GM08714 (cell line): ENCODE data around the gene RNF187.
"Not testable (repeated sequence)": the region's sequence is repeated elsewhere in the genome, so short reads cannot be mapped to it uniquely, and the experiment has no call there.

Experiments
- H3K4me3 ChIP-seq: fragments of 200-500 bp; sonication (Bioruptor generic); 2 replicates; pipeline ENCODE4 v1.5.1; 2014; ENCODE audit warnings: mild to moderate bottlenecking, low read length, inconsistent platforms
- ZNF274 ChIP-seq: IDR thresholded peaks from 2 replicates; pipeline ENCODE4 v1.6.1; 2012; ENCODE audit warnings: mild to moderate bottlenecking, low read depth, low read length

Gene RNF187

DNA sequence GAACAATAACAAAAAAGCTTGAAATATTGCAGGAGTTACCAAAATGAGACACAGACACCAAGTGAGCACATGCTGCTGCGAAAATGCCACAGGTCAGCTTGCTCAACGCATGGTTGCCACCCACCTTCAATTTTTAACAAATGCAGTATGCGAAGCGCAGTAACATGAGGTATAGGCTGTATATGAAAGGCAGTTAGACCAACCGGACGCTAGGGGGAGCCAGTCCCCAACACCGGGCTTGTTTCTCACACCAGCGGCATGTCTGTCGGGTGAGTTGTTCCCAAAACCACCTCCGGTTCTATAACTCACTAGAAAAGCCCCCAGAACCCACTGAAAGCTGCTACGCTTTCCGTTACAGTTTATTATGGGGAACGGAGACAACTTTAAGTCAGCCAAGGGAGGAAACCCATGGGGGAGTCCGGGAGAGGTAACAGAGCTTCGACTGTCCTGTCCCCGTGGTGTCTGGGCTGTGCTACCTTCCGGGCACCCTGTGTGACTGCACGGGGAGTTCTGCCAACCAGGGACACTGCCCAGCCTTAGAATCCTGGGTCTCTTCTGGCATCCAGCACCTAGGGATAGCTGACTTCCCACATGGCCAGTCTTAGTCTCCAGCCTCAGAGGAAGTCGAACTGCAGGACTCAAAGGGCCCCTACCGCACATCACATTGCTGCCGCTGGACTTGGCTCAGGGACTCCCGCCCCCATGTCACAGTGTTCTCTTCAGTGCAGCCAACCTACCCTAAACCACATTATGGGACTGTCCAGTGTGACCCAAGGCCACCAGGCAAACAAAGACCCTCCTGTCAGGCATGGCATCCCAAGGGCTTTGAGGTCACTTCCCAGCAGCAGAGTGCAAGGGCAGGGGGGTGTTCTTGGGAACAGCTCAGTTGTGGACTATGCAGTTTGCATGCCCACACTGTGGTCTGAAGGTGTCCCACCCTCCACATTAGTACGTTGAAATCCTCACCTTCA lies 14.0 kb downstream of the RNF187 start:
- no peak for TF ChIP-seq ZNF274
- H3K4me3 ChIP-seq, result no peak overlapping the region; the same call in 1 of the 2 replicates

DNA sequence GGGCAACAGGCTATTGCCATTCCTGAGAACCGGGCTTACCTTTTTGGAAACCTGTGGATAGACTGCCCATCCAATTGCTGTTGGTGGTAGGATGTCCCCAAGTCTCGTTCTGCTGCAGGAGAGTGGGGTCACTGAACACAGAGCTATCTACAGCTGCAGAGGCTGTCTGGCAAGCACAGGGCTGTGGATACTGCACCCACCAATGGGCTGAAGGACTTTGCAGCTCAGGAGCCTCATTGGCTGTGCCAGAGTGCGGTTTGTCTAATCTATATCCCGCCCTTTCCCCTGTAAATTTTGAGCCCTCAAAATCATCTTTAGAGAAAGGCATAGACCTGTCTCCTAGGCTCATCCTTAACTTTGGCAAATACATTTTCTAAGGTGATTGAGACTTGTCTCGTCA lies 15.3 kb downstream of the RNF187 start:
- H3K4me3 ChIP-seq, result no peak overlapping the region
- no peak for TF ChIP-seq ZNF274

DNA sequence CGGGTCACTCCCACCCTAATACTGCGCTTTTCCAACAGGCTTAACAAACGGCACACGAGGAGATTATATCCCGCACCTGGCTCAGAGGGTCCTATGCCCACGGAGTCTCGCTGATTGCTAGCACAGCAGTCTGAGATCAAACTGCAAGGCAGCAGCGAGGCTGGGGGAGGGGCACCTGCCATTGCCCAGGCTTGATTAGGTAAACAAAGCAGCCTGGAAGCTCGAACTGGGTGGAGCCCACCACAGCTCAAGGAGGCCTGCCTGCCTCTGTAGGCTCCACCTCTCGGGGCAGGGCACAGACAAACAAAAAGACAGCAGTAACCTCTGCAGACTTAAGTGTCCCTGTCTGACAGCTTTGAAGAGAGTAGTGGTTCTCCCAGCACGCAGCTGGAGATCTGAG lies 18.8 kb downstream of the RNF187 start:
- not testable (repeated sequence) for H3K4me3 ChIP-seq

DNA sequence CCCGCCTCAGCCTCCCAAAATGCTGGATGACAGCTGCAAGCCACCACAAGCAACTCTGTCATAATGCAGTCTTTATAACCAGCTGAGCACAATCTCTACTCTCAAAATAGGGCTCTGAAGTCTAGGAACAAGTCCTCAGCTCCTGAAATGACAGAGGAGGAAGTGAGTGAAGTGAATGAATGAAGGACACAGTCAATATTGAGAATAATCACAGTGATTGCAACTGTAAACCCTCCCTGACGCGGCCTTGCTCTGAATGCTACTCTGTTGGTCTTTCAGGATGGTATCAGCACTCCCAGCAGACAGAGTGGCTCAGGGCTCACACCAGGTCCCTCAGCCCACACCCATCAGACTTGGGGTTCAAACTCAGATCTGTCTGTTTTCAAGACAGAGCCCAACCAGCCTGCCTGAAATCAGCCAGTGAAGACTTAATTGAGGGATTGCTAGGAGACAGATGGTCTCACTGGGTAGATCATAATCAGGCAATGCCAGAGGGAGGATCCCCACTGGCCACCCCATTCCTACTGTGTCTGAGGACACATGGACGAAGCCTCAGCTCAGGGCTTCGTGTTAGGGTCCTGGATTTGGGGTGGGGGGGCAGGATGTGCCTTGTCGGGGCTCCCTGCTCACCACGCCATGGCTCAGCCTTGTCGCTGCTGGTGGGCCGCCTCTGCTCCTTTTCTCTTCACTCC lies 20.9 kb downstream of the RNF187 start:
- TF ChIP-seq ZNF274, result no peak
- H3K4me3 ChIP-seq, result no peak overlapping the region

DNA sequence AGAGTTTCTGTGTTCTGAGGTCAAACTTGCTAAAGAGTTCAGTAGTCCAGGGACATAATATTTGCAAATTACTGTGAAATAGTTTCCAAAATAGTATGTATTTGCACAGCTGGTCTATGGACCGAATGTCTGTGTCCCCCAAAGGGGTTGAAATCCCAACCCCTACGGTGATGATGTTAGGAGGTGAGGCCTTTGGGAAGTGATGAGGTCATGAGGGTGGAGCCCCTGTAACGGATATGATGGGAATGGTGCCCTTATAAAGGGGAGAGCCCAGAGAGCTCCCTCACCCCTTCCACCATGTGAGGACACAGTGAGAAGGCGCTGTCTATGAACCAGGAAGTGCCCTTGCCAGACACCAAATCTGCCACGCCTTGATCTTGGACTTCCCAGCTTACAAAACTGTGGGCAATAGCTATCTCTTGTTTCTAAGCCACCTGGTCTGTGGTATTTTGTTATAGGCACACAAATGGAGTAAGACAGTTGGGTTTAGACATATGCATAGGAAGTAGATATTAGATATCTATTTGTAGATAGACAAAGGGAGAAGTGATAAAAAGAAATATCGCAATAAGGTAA lies 21.7 kb downstream of the RNF187 start:
- no peak overlapping the region for H3K4me3 ChIP-seq
- no peak for TF ChIP-seq ZNF274

DNA sequence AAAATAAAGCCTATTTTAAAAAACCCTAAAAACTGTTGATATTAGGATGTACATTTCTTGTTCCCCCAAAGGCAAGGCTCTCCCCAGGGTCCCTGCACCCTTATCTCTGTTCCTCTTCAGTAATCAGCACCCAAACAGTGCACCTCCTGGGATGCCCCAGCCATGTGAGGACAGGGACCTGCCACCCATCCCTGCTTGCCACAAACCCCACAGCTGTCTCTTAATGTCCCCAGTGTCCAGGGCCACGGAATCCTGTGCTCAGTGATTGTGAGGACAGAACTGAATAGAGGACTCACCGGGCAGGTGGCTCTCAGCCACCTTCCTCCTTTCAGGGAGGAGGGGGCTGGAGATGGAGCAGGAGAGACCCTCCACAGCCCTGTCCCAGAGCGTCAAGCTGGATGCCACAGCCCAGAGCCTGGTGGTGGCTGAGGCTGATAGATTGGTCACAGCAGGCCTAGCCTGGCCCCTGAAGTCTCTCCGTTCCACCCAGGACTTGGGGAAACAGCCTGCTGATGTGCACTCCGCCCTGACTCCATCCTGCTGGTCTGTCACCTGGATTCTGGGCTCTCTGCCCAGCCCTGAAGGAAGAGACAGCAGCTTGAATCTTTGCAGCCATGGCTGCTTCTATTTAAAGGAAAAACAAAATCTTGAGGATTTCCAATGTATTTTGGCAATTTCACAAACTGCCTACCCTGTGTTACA lies 23.1 kb downstream of the RNF187 start:
- H3K4me3 ChIP-seq, result no peak overlapping the region
- no peak for TF ChIP-seq ZNF274

DNA sequence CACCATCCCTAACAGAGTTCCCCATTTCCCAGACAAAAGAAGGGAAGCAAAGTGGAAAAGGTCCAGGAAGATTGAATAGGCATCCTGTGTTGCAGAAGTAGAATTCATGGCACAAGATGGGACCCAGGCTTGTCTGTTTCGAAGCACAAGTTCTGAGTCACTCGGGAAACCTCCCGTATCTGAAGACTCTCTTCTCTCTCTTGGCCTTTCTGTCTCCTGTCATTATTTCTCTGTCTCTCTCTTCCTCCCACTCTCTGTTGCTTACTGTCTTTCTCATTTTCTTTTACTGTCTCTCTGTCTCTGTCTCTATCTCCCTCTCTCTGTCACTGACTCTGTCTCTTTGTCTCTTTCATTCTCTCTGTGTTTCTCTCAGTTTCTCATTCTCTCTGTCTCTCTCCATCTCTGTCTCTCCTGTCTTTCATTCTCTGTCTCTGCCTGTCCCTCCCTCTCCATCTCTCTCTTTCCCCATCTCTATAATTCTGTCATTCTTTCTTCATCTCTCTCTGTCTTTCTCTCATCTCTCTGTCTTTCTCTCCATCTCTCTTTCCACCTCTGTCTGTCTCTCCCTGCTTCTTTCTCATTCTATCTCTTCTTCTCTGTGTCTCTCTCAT lies 23.7 kb downstream of the RNF187 start:
- TF ChIP-seq ZNF274, result no peak

DNA sequence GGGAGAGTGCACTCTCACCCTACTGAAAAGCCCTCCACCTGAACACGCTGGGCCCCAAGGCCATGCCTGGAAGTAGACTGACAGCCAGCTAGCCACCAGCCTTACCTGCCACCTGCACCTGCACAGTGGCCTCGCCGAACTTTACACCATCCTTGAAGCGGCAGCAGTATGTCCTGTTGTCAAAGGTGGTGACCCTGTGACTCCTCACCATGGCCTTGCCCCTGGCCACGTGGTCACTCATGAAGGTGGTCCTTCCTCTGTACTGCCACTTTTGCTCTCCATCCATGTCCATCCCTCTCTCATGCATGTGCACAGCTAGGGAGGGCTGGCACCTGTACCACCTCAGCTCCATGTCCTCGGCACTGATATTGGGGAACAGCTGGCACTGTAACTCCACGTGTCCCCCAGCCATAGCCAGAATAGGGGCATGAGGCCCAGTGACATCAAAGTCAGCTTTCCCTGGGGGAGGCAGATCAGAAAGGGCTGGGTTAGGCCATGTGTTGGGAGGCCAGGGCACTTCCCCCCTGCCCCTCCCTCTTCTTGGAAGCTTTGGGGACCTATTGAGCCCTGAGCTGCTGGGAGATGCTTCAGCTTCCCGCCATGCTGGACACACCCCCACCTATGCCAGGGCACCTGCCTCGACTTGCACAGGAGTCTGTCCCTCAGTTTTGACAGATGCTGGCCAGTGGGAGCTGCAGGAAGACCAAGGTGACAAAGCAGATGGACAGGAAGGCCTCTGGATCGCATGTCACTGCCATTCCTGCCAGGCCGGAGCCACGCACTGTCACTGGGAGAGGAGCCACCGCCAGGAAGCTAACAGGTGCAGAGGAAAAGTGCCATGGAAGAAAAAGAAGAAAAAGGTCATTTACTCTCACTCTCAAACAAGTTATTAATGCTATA lies 24.6 kb downstream of the RNF187 start:
- TF ChIP-seq ZNF274, result no peak
- H3K4me3 ChIP-seq, result no peak overlapping the region

More for the DNA sequence above, 23.7 kb downstream of the RNF187 start:
- H3K4me3 ChIP-seq, result no peak overlapping the region

DNA sequence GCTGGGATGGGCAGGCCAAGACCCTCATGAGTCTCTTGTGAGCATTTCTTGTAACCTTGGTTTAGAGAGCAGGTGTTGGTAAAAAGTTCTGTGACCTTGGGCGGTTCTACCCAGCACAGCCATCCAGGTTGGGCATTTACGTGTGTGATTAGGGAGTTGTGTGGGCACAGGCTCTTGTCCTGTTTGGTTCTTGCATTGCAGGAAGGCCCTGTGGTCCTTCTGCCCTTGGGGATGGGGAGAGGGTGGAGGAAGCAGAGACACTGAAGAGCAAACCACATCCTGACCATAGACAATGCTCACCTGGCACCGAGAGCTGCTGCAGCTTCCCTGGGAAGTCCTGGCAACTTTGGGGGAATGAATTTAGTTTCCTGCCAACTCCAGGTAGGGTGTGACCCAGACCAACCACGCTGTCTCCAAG lies 25.6 kb downstream of the RNF187 start:
- no peak for TF ChIP-seq ZNF274
- H3K4me3 ChIP-seq, result no peak overlapping the region

DNA sequence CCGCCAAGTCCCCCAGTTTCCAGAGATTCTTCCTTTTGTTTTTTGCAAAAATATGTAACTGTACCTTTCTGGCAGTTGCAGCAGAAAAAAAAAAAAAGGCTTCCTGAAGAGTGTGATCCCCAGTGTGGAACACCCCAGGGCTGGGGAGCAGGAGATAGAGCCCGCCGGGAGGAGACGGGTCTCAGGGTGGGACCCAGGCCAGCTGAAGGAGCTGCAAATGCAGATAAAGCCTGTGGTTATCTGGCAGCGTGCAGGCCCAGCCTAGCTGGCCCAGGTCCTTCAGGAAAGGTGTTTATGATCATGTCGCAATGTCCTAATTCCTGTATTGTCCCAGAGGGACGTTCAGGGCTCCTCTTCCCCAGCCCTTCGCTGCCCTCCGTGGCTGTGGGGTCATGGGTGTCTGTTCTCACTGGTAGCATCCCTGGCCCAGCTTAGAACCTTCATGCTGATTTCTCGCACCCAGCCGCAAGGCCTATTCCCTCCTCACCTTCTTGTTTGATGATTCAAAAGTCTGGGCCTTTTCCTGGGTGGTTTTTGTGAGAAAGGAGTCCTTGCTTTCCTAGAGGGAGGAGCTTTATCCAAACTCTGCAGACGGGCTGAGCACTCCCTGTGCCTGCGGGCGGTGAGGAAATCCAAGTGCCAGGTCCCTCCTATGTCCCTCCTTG lies 26.2 kb downstream of the RNF187 start:
- TF ChIP-seq ZNF274, result no peak
- H3K4me3 ChIP-seq, result no peak overlapping the region

DNA sequence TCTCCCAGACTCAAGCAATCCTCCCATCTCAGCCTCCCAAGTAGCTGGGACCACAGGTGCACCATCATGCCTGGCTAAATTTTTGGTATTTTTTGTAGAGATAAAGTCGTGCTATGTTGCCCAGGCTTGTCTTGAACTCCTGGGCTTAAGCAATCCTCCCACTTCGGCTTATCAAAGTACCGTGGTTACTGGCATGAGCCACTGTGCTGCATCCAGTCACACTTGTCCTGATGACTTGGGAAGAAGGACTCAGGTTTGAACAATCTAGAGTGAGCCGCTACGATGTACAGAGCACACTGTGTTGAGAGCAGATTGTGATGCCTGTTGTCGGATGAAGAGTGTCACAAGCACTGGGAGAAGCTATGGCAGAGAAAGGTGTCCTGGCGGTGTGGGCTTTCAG lies 27.2 kb downstream of the RNF187 start:
- TF ChIP-seq ZNF274, result no peak
- H3K4me3 ChIP-seq, result no peak overlapping the region

DNA sequence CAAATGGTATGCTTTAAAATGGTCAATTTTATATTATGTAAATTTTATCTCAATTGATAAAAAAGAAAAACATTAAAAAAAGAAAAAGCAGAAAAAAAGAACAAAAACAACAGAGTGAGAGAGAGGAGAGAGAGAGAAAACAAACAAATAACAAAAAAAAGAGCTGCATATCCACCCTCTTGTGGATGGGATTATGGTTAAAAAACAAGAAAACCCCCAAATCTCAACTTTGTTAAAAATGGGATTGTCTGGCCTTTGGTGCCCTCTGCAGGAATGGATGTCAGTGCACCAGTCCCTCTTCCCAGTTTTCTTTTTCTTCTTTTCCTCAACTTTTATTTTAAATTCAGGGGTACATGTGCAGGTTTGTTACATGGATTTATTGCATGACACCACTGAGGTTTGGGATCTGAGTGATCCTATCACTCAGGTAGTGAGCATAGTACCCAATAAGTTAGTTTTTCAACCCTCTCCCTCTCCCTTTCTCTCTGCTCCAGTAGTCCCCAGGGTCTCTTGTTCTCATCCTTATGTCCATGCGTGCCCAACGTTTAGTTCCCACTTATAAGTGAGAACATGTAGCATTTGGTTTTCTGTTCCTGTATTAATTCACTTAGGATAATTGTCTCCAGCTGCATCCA lies 28.1 kb downstream of the RNF187 start:
- TF ChIP-seq ZNF274, result no peak
- no peak overlapping the region for H3K4me3 ChIP-seq
